HEK293 (cell line): Measurements from ENCODE around the gene IFT80.

ENCODE experiments used
- CTCF ChIA-PET: fragments of 350-600 bp; formaldehyde crosslinking; extraction: SDS; loops from one replicate; lab custom pipeline; 2021; ENCODE audit warnings: antibody characterized with exemption; lab: Yijun Ruan, JAX
- POLR2A ChIA-PET: fragments of 300-600 bp; formaldehyde crosslinking; extraction: SDS; loops from one replicate; lab custom pipeline; 2020; ENCODE audit warnings: antibody characterized with exemption, inconsistent platforms; lab: Yijun Ruan, JAX
- H3K27ac ChIP-seq: fragments of 200-500 bp; sonication (Bioruptor generic); 2 replicates; pipeline ENCODE4 v1.5.1; 2014; ENCODE audit warnings: low read depth, low read length, control low read depth, inconsistent platforms; ENCODE audit errors: extremely low read depth
- H3K36me3 ChIP-seq, 2 experiments: fragments of 200-500 bp in 1 of 2; sonication (Bioruptor generic) in 1 of 2; 1 replicate in 1 of 2; 2 replicates in 1 of 2; pipeline ENCODE4 v1.5.1; 2014 to 2017; ENCODE audit warnings: inconsistent platforms in 2 of 2, low read length in 2 of 2; ENCODE audit not compliant: control insufficient read depth in 2 of 2, insufficient read depth in 1 of 2
- H3K4me1 ChIP-seq: fragments of 200-500 bp; sonication (Bioruptor generic); 2 replicates; pipeline ENCODE4 v1.5.1; 2014; ENCODE audit warnings: mild to moderate bottlenecking, low read length, inconsistent platforms; ENCODE audit not compliant: control insufficient read depth, insufficient read depth
- H3K4me3 ChIP-seq: 2 replicates; pipeline ENCODE4 v1.5.1; 2011; ENCODE audit warnings: low read depth, mild to moderate bottlenecking, control low read depth, low read length, moderate library complexity
- H3K9me3 ChIP-seq: fragments of 200-500 bp; sonication (Bioruptor generic); 2 replicates; pipeline ENCODE4 v1.5.1; 2014; ENCODE audit warnings: low read depth, low read length, inconsistent platforms; ENCODE audit not compliant: control insufficient read depth, insufficient read depth
- GLIS1 ChIP-seq: fragments of 450-650 bp; formaldehyde crosslinking; IDR thresholded peaks from 2 replicates; pipeline ENCODE4 v1.5.1; 2016; ENCODE audit warnings: missing biosample characterization, missing genetic modification characterization
- IKZF3 ChIP-seq: fragments of 450-650 bp; IDR thresholded peaks from 2 replicates; pipeline ENCODE4 v1.5.0; 2018; ENCODE audit warnings: missing biosample characterization, mild to moderate bottlenecking, missing genetic modification characterization, moderate library complexity
- KLF10 ChIP-seq: fragments of 450-650 bp; IDR thresholded peaks from 2 replicates; pipeline ENCODE4 v1.5.1; 2018; ENCODE audit warnings: missing biosample characterization, mild to moderate bottlenecking, missing genetic modification characterization
- MYNN ChIP-seq: fragments of 450-650 bp; formaldehyde crosslinking; IDR thresholded peaks from 2 replicates; pipeline ENCODE4 v1.5.1; 2016; ENCODE audit warnings: missing biosample characterization, missing genetic modification characterization, borderline replicate concordance
- PRDM1 ChIP-seq: fragments of 450-650 bp; formaldehyde crosslinking; IDR thresholded peaks from 2 replicates; pipeline ENCODE4; 2016; ENCODE audit warnings: missing biosample characterization, missing genetic modification characterization
- PRDM10 ChIP-seq: fragments of 450-650 bp; formaldehyde crosslinking; IDR thresholded peaks from 2 replicates; pipeline ENCODE4 v1.5.1; 2016; ENCODE audit warnings: missing biosample characterization, missing genetic modification characterization
- PRDM4 ChIP-seq: fragments of 450-650 bp; formaldehyde crosslinking; IDR thresholded peaks from 2 replicates; pipeline ENCODE4 v1.5.1; 2017; ENCODE audit warnings: missing biosample characterization, missing genetic modification characterization
- ZBTB20 ChIP-seq: fragments of 450-650 bp; formaldehyde crosslinking; IDR thresholded peaks from 2 replicates; pipeline ENCODE4 v1.5.1; 2016; ENCODE audit warnings: missing biosample characterization, missing genetic modification characterization
- ZBTB48 ChIP-seq: fragments of 450-650 bp; formaldehyde crosslinking; IDR thresholded peaks from 2 replicates; pipeline ENCODE4 v1.5.1; 2016; ENCODE audit warnings: missing biosample characterization, missing genetic modification characterization
- ZNF335 ChIP-seq: fragments of 450-650 bp; formaldehyde crosslinking; conservative IDR thresholded peaks from 2 replicates; pipeline ENCODE4 v1.5.1; 2016; ENCODE audit warnings: missing biosample characterization, missing genetic modification characterization
- ZNF341 ChIP-seq: fragments of 450-650 bp; formaldehyde crosslinking; IDR thresholded peaks from 2 replicates; pipeline ENCODE4; 2016; ENCODE audit warnings: low read depth, missing biosample characterization, missing genetic modification characterization
- ZNF561 ChIP-seq: fragments of 450-650 bp; IDR thresholded peaks from 2 replicates; pipeline ENCODE4 v1.5.1; 2018; ENCODE audit warnings: missing biosample characterization, missing genetic modification characterization, borderline replicate concordance
- ZNF610 ChIP-seq: fragments of 450-650 bp; formaldehyde crosslinking; IDR thresholded peaks from 2 replicates; pipeline ENCODE4 v1.5.1; 2016; ENCODE audit warnings: missing biosample characterization, missing genetic modification characterization, borderline replicate concordance
- ZNF654 ChIP-seq: fragments of 450-650 bp; formaldehyde crosslinking; IDR thresholded peaks from 2 replicates; pipeline ENCODE4 v1.5.1; 2016; ENCODE audit warnings: low read depth, missing biosample characterization, missing genetic modification characterization
- ZNF704 ChIP-seq: fragments of 450-650 bp; formaldehyde crosslinking; IDR thresholded peaks from 2 replicates; pipeline ENCODE4 v1.5.1; 2016; ENCODE audit warnings: missing biosample characterization, missing genetic modification characterization
- ZNF785 ChIP-seq: fragments of 450-650 bp; formaldehyde crosslinking; IDR thresholded peaks from 2 replicates; pipeline ENCODE4 v1.5.1; 2016; ENCODE audit warnings: missing biosample characterization, missing genetic modification characterization

Gene IFT80

GRCh38 chr3:160400030-160400701 is 1.1 kb upstream of the IFT80 start (continued):
- TF ChIP-seq ZNF610 (no peak), PRDM4 (tag by site-specific recombination) (no peak), ZBTB20 (tag by site-specific recombination) (peak; percentile 2; the same call in 1 of the 2 replicates), ZNF785 (tag by site-specific recombination) (no peak)
- TF ChIP-seq, all 188 proteins: peak for 2

DNA sequence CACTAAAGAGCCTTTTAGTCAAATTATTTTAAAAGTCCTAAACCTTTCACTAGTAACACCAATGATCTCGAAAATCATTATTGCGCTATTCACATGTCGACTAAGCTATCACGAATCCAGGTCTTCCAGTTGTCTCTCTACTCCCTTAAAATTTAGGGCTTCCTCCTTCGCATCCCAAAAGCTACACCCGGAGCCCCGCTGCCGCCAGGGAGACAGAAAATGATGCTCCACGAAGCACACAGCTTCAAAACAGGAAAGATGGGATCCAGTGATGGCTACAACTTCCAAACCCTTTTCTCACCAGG is 253 bp downstream of the IFT80 start:
- no peaks in the 10 kb centered on the region for H3K4me1 ChIP-seq
- peak overlapping the region; percentile 72 for H3K4me3 ChIP-seq
- CTCF ChIA-PET: no interaction called here
- TF ChIP-seq ZNF654 (tag by site-specific recombination) (no peak), ZNF341 (peak; percentile 66), PRDM10 (tag by site-specific recombination) (peak; percentile 85; the same call in 1 of the 2 replicates), IKZF3 (tag by site-specific recombination) (peak; percentile 46; the same call in 1 of the 2 replicates), ZBTB48 (tag by site-specific recombination) (peak; percentile 80; the same call in 1 of the 2 replicates), GLIS1 (tag by site-specific recombination) (no peak)
- POLR2A ChIA-PET: interaction anchor here (1.6 kb wide), 1 partner anchor 11 kb away, joined by 9 read pairs; no protein-coding TSS in a partner anchor
- no peak overlapping the region; the same call in 1 of the 2 replicates for H3K27ac ChIP-seq
- no peaks in the 10 kb centered on the region for H3K9me3 ChIP-seq
- peaks cover 0 to 25% of the 10 kb centered on the region in 2 experiments; a peak in 1 of 3 replicates for H3K36me3 ChIP-seq

- ChIA-PET CTCF (interaction anchor here (1.1 kb wide), 1 partner anchor 374 kb away, joined by 3 read pairs; no protein-coding TSS in a partner anchor), POLR2A (no interaction called here)
- Histone ChIP-seq H3K4me1 (no peaks in the 10 kb centered on the region), H3K27ac (no peak overlapping the region), H3K36me3 (peaks cover 0 to 1% of the 10 kb centered on the region in 2 experiments; a peak in 1 of 3 replicates), H3K9me3 (no peaks in the 10 kb centered on the region), H3K4me3 (no peak overlapping the region)
- TF ChIP-seq PRDM4 (tag by site-specific recombination) (peak; percentile 92), PRDM10 (tag by site-specific recombination) (peak; percentile 89), ZNF704 (tag by site-specific recombination) (no peak), ZNF561 (no peak), KLF10 (tag by site-specific recombination) (no peak), PRDM1 (peak; percentile 78), ZNF335 (peak; percentile 43), MYNN (peak; percentile 54; the same call in 1 of the 2 replicates)
These were observed 3.7 kb downstream of the IFT80 start for GRCh38 chr3:160395297-160395696.
